HepG2 (cell line): ENCODE data around the gene AP1M2. TPM values are rescaled to one million over a fixed set of nuclear protein-coding genes. Genes with fewer than 3 reads are reported as not detected.

Experiments used
- ARID4A ChIP-seq: sonication (generic); formaldehyde crosslinking; IDR thresholded peaks from 2 replicates; pipeline ENCODE4 v1.5.0; 2020; ENCODE audit warnings: mild to moderate bottlenecking, missing genetic modification reagents, borderline replicate concordance
- MYC ChIP-seq: sonication (generic); formaldehyde crosslinking; IDR thresholded peaks from 2 replicates; pipeline ENCODE4 v1.9.0; 2021; ENCODE audit warnings: missing genetic modification reagents, borderline replicate concordance
- NR2F6 ChIP-seq, 2 experiments: IDR thresholded peaks; 2 replicates each; pipeline ENCODE4 v1.6.1; 2016; ENCODE audit warnings: antibody characterized with exemption in 1 of 2, mild to moderate bottlenecking in 1 of 2
- RBM22 ChIP-seq: fragments of 200-400 bp; formaldehyde crosslinking; optimal IDR thresholded peaks from 2 replicates; pipeline ENCODE3; 2017; ENCODE audit warnings: mild to moderate bottlenecking, low read length, moderate library complexity
- RXRB ChIP-seq: IDR thresholded peaks from 2 replicates; pipeline ENCODE4 v1.6.1; 2016; ENCODE audit warnings: borderline replicate concordance, missing genetic modification reagents, missing compliant biosample characterization
- TARDBP ChIP-seq: sonication (generic); formaldehyde crosslinking; IDR thresholded peaks from 2 replicates; pipeline ENCODE4 v1.8.0; 2022; ENCODE audit warnings: mild to moderate bottlenecking, missing genetic modification reagents
- ZGPAT ChIP-seq: IDR thresholded peaks from 2 replicates; pipeline ENCODE4 v1.6.1; 2016; ENCODE audit warnings: mild to moderate bottlenecking
- ZNF256 ChIP-seq: sonication (generic); formaldehyde crosslinking; conservative IDR thresholded peaks from 2 replicates; pipeline ENCODE4 v1.4.0; 2020; ENCODE audit warnings: missing genetic modification reagents
- ZNF3 ChIP-seq: IDR thresholded peaks from 2 replicates; pipeline ENCODE4 v1.7.0; 2017; ENCODE audit warnings: inconsistent platforms
- ZNF318 ChIP-seq: sonication (generic); formaldehyde crosslinking; IDR thresholded peaks from 2 replicates; pipeline ENCODE4 v1.4.0; 2020; ENCODE audit warnings: mild to moderate bottlenecking, missing genetic modification reagents
- ZNF350 ChIP-seq: sonication (generic); formaldehyde crosslinking; IDR thresholded peaks from 2 replicates; pipeline ENCODE4 v1.4.0; 2020; ENCODE audit warnings: mild to moderate bottlenecking, low read depth, missing genetic modification reagents, borderline replicate concordance
- ZNF431 ChIP-seq: sonication (generic); formaldehyde crosslinking; IDR thresholded peaks from 2 replicates; pipeline ENCODE4 v1.9.0; 2022; ENCODE audit warnings: missing genetic modification reagents, low read depth, mild to moderate bottlenecking, borderline replicate concordance
- ZNF614 ChIP-seq: IDR thresholded peaks from 2 replicates; pipeline ENCODE4 v1.6.1; 2018; ENCODE audit warnings: missing biosample characterization, missing genetic modification reagents, inconsistent platforms, borderline replicate concordance
- polyA plus RNA-seq, 8 experiments: library from polyadenylated mRNA; depleted of rRNA in 3 of 8; stranded (reverse) in 7 of 8; unstranded in 1 of 8; fragments of >200 nt; fragmentation: Illumina TruSeq in 4 of 8; extraction: Trizol in 4 of 8; gene quantifications; 2 replicates each; pipeline versions ENCODE4 v1.2.1 to v1.2.3, GENCODE V29; 2011 to 2016; ENCODE audit warnings: low read depth in 4 of 8, missing spikeins in 1 of 8, mixed read lengths in 1 of 8; ENCODE audit not compliant: insufficient read depth in 1 of 8
- total RNA-seq, 5 experiments: library from RNA; depleted of rRNA; stranded (reverse); fragments of >200 nt; fragmentation: Illumina TruSeq; extraction: Trizol; gene quantifications; 2 replicates each; pipeline ENCODE4 v1.2.3, GENCODE V29; 2016; ENCODE audit warnings: low read depth in 1 of 5

Gene AP1M2
- total and polyA plus RNA-seq, 2 of the 13 experiments (the other 11 are each of a cell fraction or from before 2014, with no cell fraction given), result 6.3 to 76.8 TPM

GRCh38 chr19:10580979-10581631, 6.0 kb downstream of the AP1M2 start (continued):
- no peak for TF ChIP-seq ZNF318
- peak; percentile 56; the same call in 1 of the 2 replicates for TF ChIP-seq MYC (CRISPR knock-in tag)
- TF ChIP-seq ARID4A (CRISPR knock-in tag), result peak; percentile 34; the same call in 1 of the 2 replicates
- 0 out of 2 replicates have a peak, but pooled peaks have one; percentile 26 for TF ChIP-seq ZGPAT (CRISPR knock-in tag)
- peak; percentile 99 for TF ChIP-seq ZNF3 (CRISPR knock-in tag)
- 0 out of 2 replicates have a peak, but pooled peaks have one; percentile 44 for TF ChIP-seq ZNF614 (CRISPR knock-in tag)
- TF ChIP-seq ZNF350 (CRISPR knock-in tag), result peak; percentile 52; the same call in 1 of the 2 replicates
- TF ChIP-seq NR2F6 (IDR thresholded peaks at IDR 0.05), result no peak
- 0 out of 2 replicates have a peak, but pooled peaks have one; percentile 32 for TF ChIP-seq NR2F6 (CRISPR knock-in tag; IDR thresholded peaks at IDR 0.05)
- TF ChIP-seq ZNF256, result no peak
- 0 out of 2 replicates have a peak, but pooled peaks have one; percentile 42 for TF ChIP-seq TARDBP (CRISPR knock-in tag)
- peak; percentile 67; the same call in 1 of the 2 replicates for TF ChIP-seq ZNF431 (CRISPR knock-in tag)
- TF ChIP-seq RBM22, result no peak
- peak; percentile 45; the same call in 1 of the 2 replicates for TF ChIP-seq RXRB
